B cell (primary cell): Measurements from ENCODE around the gene PFKFB3. TPM values are rescaled to one million over a fixed set of nuclear protein-coding genes. Genes with fewer than 3 reads are reported as not detected.
A peak's percentile ranks its signal among the peaks of the same experiment; 100 is the strongest.

Experiments
- ATAC-seq: fragments of 200-7000 bp; cut with Tn5 transposase; one replicate; pipeline ENCODE4 v1.10.0; 2021; ENCODE audit warnings: low read depth, mild to moderate bottlenecking, moderate number of reproducible peaks, moderate library complexity
- CTCF ChIA-PET: fragments of 350-600 bp; sonication (Branson Sonifier 250); formaldehyde crosslinking; loops from one replicate; lab custom pipeline; 2021; ENCODE audit warnings: antibody characterized with exemption, inconsistent platforms; lab: Charles Lee
- POLR2A ChIA-PET: fragments of 350-600 bp; sonication (Branson Sonifier 250); formaldehyde crosslinking; loops from one replicate; lab custom pipeline; 2021; ENCODE audit warnings: antibody characterized with exemption; lab: Charles Lee
- DNase-seq: peaks from one replicate; pipeline ENCODE4 v3.0.0; 2013
- H2AFZ ChIP-seq: 2 replicates; pipeline ENCODE4 v1.6.1; 2012; ENCODE audit warnings: mild to moderate bottlenecking, low read depth, low read length; ENCODE audit not compliant: insufficient read depth, poor library complexity, severe bottlenecking
- H3K27ac ChIP-seq, 2 donors: 1 replicate in 1 of 2; 2 replicates in 1 of 2; pipeline ENCODE4 v1.5.1; 2012 to 2013; ENCODE audit warnings: low read length in 2 of 2, mild to moderate bottlenecking in 2 of 2, moderate library complexity in 1 of 2
- H3K27me3 ChIP-seq, 4 experiments: fragments of 200-600 bp in 1 of 4; sonication (generic) in 1 of 4; replicated peaks in 1 of 4; 1 replicate in 2 of 4; 2 replicates in 2 of 4; pipeline versions ENCODE4 v1.6.1 to v1.7.0; 2013 to 2016; ENCODE audit warnings: low read length in 3 of 4, mild to moderate bottlenecking in 2 of 4, mixed read lengths in 1 of 4, moderate library complexity in 1 of 4; ENCODE audit not compliant: insufficient read depth in 4 of 4, control insufficient read depth in 3 of 4; ENCODE audit errors: control extremely low read depth in 1 of 4
- H3K36me3 ChIP-seq, 2 experiments: replicated peaks in 1 of 2; 1 replicate in 1 of 2; 2 replicates in 1 of 2; pipeline versions ENCODE4 v1.6.1 to v1.7.1; 2013; ENCODE audit warnings: low read length in 1 of 2; ENCODE audit not compliant: insufficient read depth in 2 of 2, control insufficient read depth in 1 of 2; ENCODE audit errors: control extremely low read depth in 1 of 2, extremely low read depth in 1 of 2
- H3K4me1 ChIP-seq, 2 donors: fragments of 200-600 bp in 1 of 2; sonication (generic) in 1 of 2; 1 replicate in 1 of 2; 2 replicates in 1 of 2; pipeline versions ENCODE4 v1.5.1 to v1.6.1; 2013 to 2017; ENCODE audit warnings: low read length in 2 of 2; ENCODE audit not compliant: control insufficient read depth in 2 of 2, insufficient read depth in 2 of 2
- H3K4me2 ChIP-seq: replicated peaks from 2 replicates; pipeline ENCODE3; 2012; ENCODE audit warnings: mild to moderate bottlenecking, low read depth, low read length; ENCODE audit not compliant: poor library complexity, severe bottlenecking
- H3K4me3 ChIP-seq, 5 experiments: fragments of 200-600 bp in 1 of 5; sonication (generic) in 1 of 5; 1 replicate in 3 of 5; 2 replicates in 2 of 5; pipeline versions ENCODE4 v1.5.1 to v1.7.0; 2011 to 2016; ENCODE audit warnings: low read length in 4 of 5, mild to moderate bottlenecking in 4 of 5, low read depth in 2 of 5, control low read depth in 1 of 5, moderate library complexity in 1 of 5; ENCODE audit not compliant: insufficient read depth in 1 of 5; ENCODE audit errors: control extremely low read depth in 1 of 5, extremely low read depth in 1 of 5
- H3K79me2 ChIP-seq: fragments of 200-600 bp; sonication (generic); one replicate; pipeline ENCODE4 v1.6.0; 2016; ENCODE audit warnings: low read length; ENCODE audit not compliant: control insufficient read depth, insufficient read depth
- H3K9ac ChIP-seq: fragments of 200-600 bp; sonication (generic); 2 replicates; pipeline ENCODE4 v1.6.1; 2017; ENCODE audit warnings: mild to moderate bottlenecking, low read length, moderate library complexity
- H3K9me3 ChIP-seq, 3 donors: one replicate each; pipeline versions ENCODE4 v1.6.1 to v1.7.1; 2013; ENCODE audit warnings: low read length in 2 of 3; ENCODE audit not compliant: control insufficient read depth in 2 of 3, insufficient read depth in 1 of 3; ENCODE audit errors: control extremely low read depth in 1 of 3
- H4K20me1 ChIP-seq: 2 replicates; pipeline ENCODE4 v1.6.0; 2012; ENCODE audit warnings: mild to moderate bottlenecking, low read length; ENCODE audit not compliant: insufficient read depth, control insufficient read depth, poor library complexity, severe bottlenecking
- H3K27ac Mint-ChIP-seq: one replicate; pipeline ENCODE4 v1.8.0; 2021; ENCODE audit warnings: mixed read lengths
- H3K27me3 Mint-ChIP-seq: one replicate; pipeline ENCODE4 v1.8.0; 2021; ENCODE audit warnings: mixed read lengths
- H3K4me1 Mint-ChIP-seq: one replicate; pipeline ENCODE4 v1.8.0; 2021; ENCODE audit warnings: mixed read lengths
- H3K4me3 Mint-ChIP-seq: one replicate; pipeline ENCODE4 v1.8.0; 2021; ENCODE audit warnings: mixed read lengths
- H3K9me3 Mint-ChIP-seq: one replicate; pipeline ENCODE4 v1.8.0; 2022; ENCODE audit warnings: mixed read lengths; ENCODE audit not compliant: insufficient read depth
- EZH2 ChIP-seq: IDR thresholded peaks from 2 replicates; pipeline ENCODE4 v1.6.1; 2012; ENCODE audit warnings: borderline replicate concordance, low read depth, mild to moderate bottlenecking, moderate library complexity, low read length; ENCODE audit not compliant: insufficient read depth, poor library complexity, severe bottlenecking
- WGBS: methylation state at CpG from one replicate; pipeline ENCODE4 v1.1.5; 2013; ENCODE audit warnings: missing lambda C conversion rate; ENCODE audit not compliant: insufficient coverage; 5-methylcytosine and 5-hydroxymethylcytosine counted together
- intact Hi-C: fragments of 100-400 bp; cut with micrococcal nuclease; formaldehyde crosslinking; loops from one replicate; pipeline ENCODE4 v1.10.0; 2022
- polyA minus RNA-seq: library from RNA; depleted of rRNA, polyadenylated mRNA; stranded (reverse); fragments of >200 nt; gene quantifications from 2 replicates; pipeline ENCODE4 v1.2.3, GENCODE V29; 2012
- polyA plus RNA-seq: library from polyadenylated mRNA; depleted of rRNA; stranded (reverse); fragments of >200 nt; gene quantifications from 2 replicates; pipeline ENCODE4 v1.2.3, GENCODE V29; 2012
- total RNA-seq, 2 donors: library from RNA; stranded (reverse); fragments of 120-200 nt in 1 of 2; gene quantifications; 1 replicate in 1 of 2; 2 replicates in 1 of 2; pipeline versions ENCODE4 v1.2.3 to v1.2.4, GENCODE V29; 2013 to 2022
- TF ChIP-seq, protein P1 (sequence below): fragments of 200-600 bp; IDR thresholded peaks from one replicate; pipeline ENCODE4 v1.8.0; 2022; ENCODE audit warnings: antibody characterized with exemption, mild to moderate bottlenecking

Gene PFKFB3
- total RNA-seq = 239 and 251 TPM in 2 replicates
- total RNA-seq (2013) = 7.8 TPM
- polyA plus RNA-seq = 13.2 and 16.8 TPM in 2 replicates
- polyA minus RNA-seq = 12.3 and 27.9 TPM in 2 replicates

DNA sequence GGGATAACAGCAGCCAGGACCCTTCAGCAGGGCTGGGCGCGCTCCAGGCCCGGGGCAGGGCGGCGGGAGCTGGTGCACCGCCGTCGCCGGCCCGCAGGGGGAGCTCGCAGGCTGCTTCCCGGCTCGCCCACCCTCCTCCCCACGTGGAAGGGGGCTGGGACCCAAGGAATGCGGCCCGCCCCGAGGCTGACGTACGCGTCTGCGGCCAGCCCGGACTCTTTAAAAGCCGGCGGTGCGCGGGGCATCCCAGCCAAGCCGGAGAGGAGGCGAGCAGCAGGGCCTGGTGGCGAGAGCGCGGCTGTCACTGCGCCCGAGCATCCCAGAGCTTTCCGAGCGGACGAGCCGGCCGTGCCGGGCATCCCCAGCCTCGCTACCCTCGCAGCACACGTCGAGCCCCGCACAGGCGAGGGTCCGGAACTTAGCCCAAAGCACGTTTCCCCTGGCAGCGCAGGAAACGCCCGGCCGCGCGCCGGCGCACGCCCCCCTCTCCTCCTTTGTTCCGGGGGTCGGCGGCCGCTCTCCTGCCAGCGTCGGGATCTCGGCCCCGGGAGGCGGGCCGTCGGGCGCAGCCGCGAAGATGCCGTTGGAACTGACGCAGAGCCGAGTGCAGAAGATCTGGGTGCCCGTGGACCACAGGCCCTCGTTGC lies at the start of gene PFKFB3:
TSS of gene PFKFB3 (plus strand) at position 249 of the 647 bp plus-strand sequence. CDS start at position 578, 329 bp downstream.
- Histone ChIP-seq H3K9ac (peak within 1 kb of the TSS; percentile 81), H3K79me2 (peaks cover 24% of the 10 kb centered on the region), H3K27me3 (no peaks in the 10 kb centered on the region), H4K20me1 (peaks cover 35% of the 10 kb centered on the region), H3K4me1 (peaks cover 13 to 29% of the 10 kb centered on the region in 2 donors), H2AFZ (peak within 1 kb of the TSS; percentile 87), H3K4me2 (peak within 1 kb of the TSS; percentile 93), H3K36me3 (no peaks in the 10 kb centered on the region), H3K9me3 (no peaks in the 10 kb centered on the region), H3K4me3 (peak within 1 kb of the TSS; percentile 62 to 75 (median 74)), H3K27ac (peak within 1 kb of the TSS; percentile 24 to 58)
- peak within 1 kb of the TSS; percentile 86 for H3K27ac Mint-ChIP-seq
- intact Hi-C loops = loop anchor here (1.0 to 2.0 kb wide), 8 partner anchors 40 to 198 kb away; no protein-coding TSS in a partner anchor
- ChIA-PET POLR2A (interaction anchor here (0.6 to 5.7 kb wide), 13 partner anchors 39 to 198 kb away, joined by 3 to 72 read pairs (median 4); no protein-coding TSS in a partner anchor), CTCF (interaction anchor here (0.7 to 5.7 kb wide), 49 partner anchors 12 to 359 kb away, joined by 3 to 325 read pairs (median 5); no protein-coding TSS in a partner anchor)
- peak within 1 kb of the TSS; percentile 97 for H3K4me3 Mint-ChIP-seq
- no peaks in the 10 kb centered on the region for H3K27me3 Mint-ChIP-seq
- H3K4me1 Mint-ChIP-seq = peaks cover 26% of the 10 kb centered on the region
- DNase-seq = peak; percentile 90
- under 1% methylated on average over 75 of the region's 75 CpGs for WGBS
- ATAC-seq = peak; percentile 76
- no peaks in the 10 kb centered on the region for H3K9me3 Mint-ChIP-seq
- no peak for TF ChIP-seq EZH2
- TF ChIP-seq, protein P1, sequence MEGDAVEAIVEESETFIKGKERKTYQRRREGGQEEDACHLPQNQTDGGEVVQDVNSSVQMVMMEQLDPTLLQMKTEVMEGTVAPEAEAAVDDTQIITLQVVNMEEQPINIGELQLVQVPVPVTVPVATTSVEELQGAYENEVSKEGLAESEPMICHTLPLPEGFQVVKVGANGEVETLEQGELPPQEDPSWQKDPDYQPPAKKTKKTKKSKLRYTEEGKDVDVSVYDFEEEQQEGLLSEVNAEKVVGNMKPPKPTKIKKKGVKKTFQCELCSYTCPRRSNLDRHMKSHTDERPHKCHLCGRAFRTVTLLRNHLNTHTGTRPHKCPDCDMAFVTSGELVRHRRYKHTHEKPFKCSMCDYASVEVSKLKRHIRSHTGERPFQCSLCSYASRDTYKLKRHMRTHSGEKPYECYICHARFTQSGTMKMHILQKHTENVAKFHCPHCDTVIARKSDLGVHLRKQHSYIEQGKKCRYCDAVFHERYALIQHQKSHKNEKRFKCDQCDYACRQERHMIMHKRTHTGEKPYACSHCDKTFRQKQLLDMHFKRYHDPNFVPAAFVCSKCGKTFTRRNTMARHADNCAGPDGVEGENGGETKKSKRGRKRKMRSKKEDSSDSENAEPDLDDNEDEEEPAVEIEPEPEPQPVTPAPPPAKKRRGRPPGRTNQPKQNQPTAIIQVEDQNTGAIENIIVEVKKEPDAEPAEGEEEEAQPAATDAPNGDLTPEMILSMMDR = peak; percentile 91

DNA sequence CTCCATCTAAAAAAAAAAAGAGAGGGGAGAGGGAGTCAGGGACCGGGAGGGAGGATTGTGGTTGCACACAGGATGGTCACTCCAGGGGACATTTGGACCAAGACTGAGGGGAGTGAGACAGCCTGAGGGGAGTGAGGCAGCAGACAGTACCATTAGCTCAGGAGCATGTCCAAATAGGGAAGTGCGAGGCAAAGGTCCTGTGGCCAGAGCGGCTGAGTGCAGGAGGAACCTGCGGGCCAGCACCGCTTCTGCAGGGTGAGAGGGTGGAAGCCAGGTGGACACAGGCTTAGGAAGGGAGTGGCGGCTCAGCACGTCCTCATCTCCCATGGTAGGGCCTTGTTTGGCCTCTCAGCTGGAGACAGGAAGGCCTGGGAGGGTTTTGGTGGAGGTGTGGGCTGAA lies 48.9 kb upstream of the PFKFB3 start:
- no peak overlapping the region for H3K4me2 ChIP-seq
- H4K20me1 ChIP-seq = peaks cover 18% of the 10 kb centered on the region
- no peak overlapping the region for H3K4me3 ChIP-seq
- H3K27ac Mint-ChIP-seq = no peak overlapping the region
- H3K9ac ChIP-seq = no peak overlapping the region
- peaks cover 76% of the 10 kb centered on the region for H3K79me2 ChIP-seq
- H3K4me1 Mint-ChIP-seq = peaks cover 30% of the 10 kb centered on the region
- peaks cover 15 to 20% of the 10 kb centered on the region in 2 donors for H3K4me1 ChIP-seq
- H3K36me3 ChIP-seq = no peaks in the 10 kb centered on the region
- no peak overlapping the region for H2AFZ ChIP-seq
- 75% methylated on average over 7 of the region's 7 CpGs for WGBS
- H3K27ac ChIP-seq = no peak overlapping the region
- ChIA-PET CTCF (interaction anchor here (3.6 to 8.8 kb wide), 2 partner anchors 8 to 247 kb away, joined by 17 to 77 read pairs; no protein-coding TSS in a partner anchor), POLR2A (no interaction called here)
- H3K9me3 Mint-ChIP-seq = no peaks in the 10 kb centered on the region
- H3K27me3 Mint-ChIP-seq = no peaks in the 10 kb centered on the region
- ATAC-seq (no peak), DNase-seq (no peak)
- H3K4me3 Mint-ChIP-seq = no peak overlapping the region
- TF ChIP-seq EZH2 = no peak
- TF ChIP-seq, protein P1 = no peak
- H3K27me3 ChIP-seq = no peaks in the 10 kb centered on the region
- no peaks in the 10 kb centered on the region for H3K9me3 ChIP-seq
- intact Hi-C loops = loop anchor here (5.0 kb wide), 1 partner anchor 102 kb away; no protein-coding TSS in a partner anchor
